Testis (tissue), 2 donors: ENCODE results near the gene TCEA2.

Experiments
- CTCF ChIP-seq, 3 experiments: fragments of 450-650 bp in 2 of 3; fragments of 200-600 bp in 1 of 3; sonication (generic) in 1 of 3; IDR thresholded peaks; one replicate each; pipeline ENCODE4 v1.5.1; 2016 to 2019; ENCODE audit warnings: antibody characterized with exemption in 3 of 3, mild to moderate bottlenecking in 2 of 3, moderate library complexity in 1 of 3
- POLR2A ChIP-seq: fragments of 450-650 bp; IDR thresholded peaks from one replicate; pipeline ENCODE4 v1.6.1; 2017; ENCODE audit warnings: antibody characterized with exemption, mild to moderate bottlenecking, moderate library complexity

GRCh38 chr20:64029293-64030117 is 33.5 kb upstream of the TCEA2 start:
- TF ChIP-seq CTCF (IDR thresholded peaks at IDR 0.05) (no peak), POLR2A (no peak)
